Suprapubic skin (tissue), 4 donors: Measurements from ENCODE around the gene OR2W1.

Experiments used
- CTCF ChIP-seq, 2 donors: fragments of 200-600 bp in 1 of 2; fragments of 450-650 bp in 1 of 2; sonication (generic) in 1 of 2; IDR thresholded peaks; one replicate each; pipeline ENCODE4 v1.5.1; 2016 to 2019; ENCODE audit warnings: antibody characterized with exemption in 2 of 2, mild to moderate bottlenecking in 1 of 2, moderate library complexity in 1 of 2
- EP300 ChIP-seq: sonication (generic); formaldehyde crosslinking; IDR thresholded peaks from one replicate; pipeline ENCODE4 v1.6.1; 2017; ENCODE audit warnings: antibody characterized with exemption
- POLR2A ChIP-seq, 2 donors: fragments of 450-650 bp; IDR thresholded peaks; one replicate each; pipeline ENCODE4 v1.6.1; 2017; ENCODE audit warnings: antibody characterized with exemption in 2 of 2, mild to moderate bottlenecking in 2 of 2, moderate library complexity in 2 of 2
- POLR2AphosphoS5 ChIP-seq, 3 donors: sonication (generic); formaldehyde crosslinking; IDR thresholded peaks; one replicate each; pipeline ENCODE4 v1.6.1; 2017; ENCODE audit warnings: antibody characterized with exemption in 3 of 3

- TF ChIP-seq CTCF (IDR thresholded peaks at IDR 0.05) (no peak), EP300 (no peak), POLR2A (IDR thresholded peaks at IDR 0.05) (no peak), POLR2AphosphoS5 (IDR thresholded peaks at IDR 0.05) (no peak)
Observed at GRCh38 chr6:29019629-29020028, 25.3 kb downstream of the OR2W1 start.
